ENCODE measurements around the gene WNT2.

Gene WNT2

DNA sequence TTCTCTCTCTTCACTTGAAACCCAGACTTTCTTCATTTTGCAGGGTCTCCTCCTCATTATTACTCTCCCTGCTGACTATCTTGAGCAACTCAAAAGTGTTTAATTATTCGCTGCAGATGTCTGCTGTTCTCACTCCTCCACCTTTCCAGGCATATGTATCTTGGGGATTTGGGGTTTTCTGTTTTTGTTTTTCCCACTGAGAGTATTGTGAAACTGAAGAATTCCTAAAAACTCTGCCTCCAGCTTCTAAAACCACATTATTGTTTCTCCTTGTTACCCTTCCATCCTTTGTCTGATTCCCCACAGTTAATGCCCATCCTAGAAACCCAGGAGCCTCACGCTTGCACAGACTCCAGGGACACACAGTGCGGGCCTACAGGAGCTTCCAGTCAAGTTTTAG, 51.3 kb downstream of the WNT2 start:
- no peaks in the 10 kb centered on the region for H3K4me1 ChIP-seq (ENCODE audit: control insufficient read depth, insufficient read depth, low read length, poor library complexity, severe bottlenecking)
- H3K27me3 ChIP-seq (replicated peaks; ENCODE audit: control insufficient read depth, insufficient read depth, low read length, poor library complexity, severe bottlenecking) = no peaks in the 10 kb centered on the region
- no peak overlapping the region for H3K4me3 ChIP-seq (ENCODE audit: insufficient read depth, low read depth, low read length, poor library complexity, severe bottlenecking)
- H3K36me3 ChIP-seq (ENCODE audit: control insufficient read depth, insufficient read depth, low read length) = no peaks in the 10 kb centered on the region
- no peaks in the 10 kb centered on the region for H3K9me3 ChIP-seq (ENCODE audit: control insufficient read depth, low read length)
- DNase-seq = no peak
- no peak overlapping the region for H3K27ac ChIP-seq (ENCODE audit: insufficient read depth, low read length, poor library complexity, severe bottlenecking)

DNA sequence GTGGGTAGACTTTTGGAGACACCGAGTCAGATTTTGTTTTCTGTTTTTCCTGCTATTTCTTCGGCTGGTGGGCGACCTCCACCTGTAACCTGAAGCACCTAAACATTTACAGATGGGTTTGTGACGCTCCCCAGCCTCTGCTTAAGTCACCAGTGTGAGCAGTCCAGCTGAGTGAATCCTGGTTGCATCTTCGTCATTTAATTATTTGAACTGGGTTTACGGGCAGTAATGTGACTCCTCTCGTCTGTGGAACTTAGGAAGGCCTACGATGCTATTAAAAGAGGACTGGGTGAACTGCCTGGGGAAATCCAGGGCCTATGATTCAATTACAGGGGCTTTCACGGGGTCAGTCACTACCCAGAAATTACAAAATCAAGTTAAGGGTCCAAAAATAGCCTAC, 52.5 kb downstream of the WNT2 start:
- DNase-seq = no peak
- Histone ChIP-seq H3K36me3 (ENCODE audit: control insufficient read depth, insufficient read depth, low read length) (no peaks in the 10 kb centered on the region), H3K4me1 (ENCODE audit: control insufficient read depth, insufficient read depth, low read length, poor library complexity, severe bottlenecking) (no peaks in the 10 kb centered on the region), H3K27ac (ENCODE audit: insufficient read depth, low read length, poor library complexity, severe bottlenecking) (no peak overlapping the region), H3K4me3 (ENCODE audit: insufficient read depth, low read depth, low read length, poor library complexity, severe bottlenecking) (no peak overlapping the region), H3K9me3 (ENCODE audit: control insufficient read depth, low read length) (no peaks in the 10 kb centered on the region), H3K27me3 (replicated peaks; ENCODE audit: control insufficient read depth, insufficient read depth, low read length, poor library complexity, severe bottlenecking) (no peaks in the 10 kb centered on the region)

DNA sequence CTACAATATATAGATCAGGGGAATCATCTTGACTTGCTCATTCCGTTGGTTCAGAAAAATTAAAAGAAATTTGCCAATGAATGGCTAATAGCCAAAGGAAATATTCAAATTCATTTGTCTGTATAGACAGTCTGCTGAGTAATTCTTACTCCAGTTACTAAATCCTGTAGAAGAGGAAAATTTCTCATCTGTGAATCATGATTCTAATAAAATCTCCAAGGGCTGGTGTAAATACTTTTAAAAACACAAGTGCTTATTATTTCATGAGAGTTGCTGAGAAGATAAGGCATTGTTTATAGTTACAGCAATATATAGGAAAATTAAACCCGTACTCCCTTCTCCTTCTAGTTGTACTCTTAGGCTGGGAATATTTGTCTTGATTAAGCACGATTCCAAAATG, 53.0 kb downstream of the WNT2 start:
- H3K27me3 ChIP-seq (replicated peaks; ENCODE audit: control insufficient read depth, insufficient read depth, low read length, poor library complexity, severe bottlenecking) = no peaks in the 10 kb centered on the region
- no peak overlapping the region for H3K4me3 ChIP-seq (ENCODE audit: insufficient read depth, low read depth, low read length, poor library complexity, severe bottlenecking)
- H3K4me1 ChIP-seq (ENCODE audit: control insufficient read depth, insufficient read depth, low read length, poor library complexity, severe bottlenecking) = no peaks in the 10 kb centered on the region
- H3K27ac ChIP-seq (ENCODE audit: insufficient read depth, low read length, poor library complexity, severe bottlenecking) = no peak overlapping the region
- H3K36me3 ChIP-seq (ENCODE audit: control insufficient read depth, insufficient read depth, low read length) = no peaks in the 10 kb centered on the region
- no peak for DNase-seq
- no peaks in the 10 kb centered on the region for H3K9me3 ChIP-seq (ENCODE audit: control insufficient read depth, low read length)

DNA sequence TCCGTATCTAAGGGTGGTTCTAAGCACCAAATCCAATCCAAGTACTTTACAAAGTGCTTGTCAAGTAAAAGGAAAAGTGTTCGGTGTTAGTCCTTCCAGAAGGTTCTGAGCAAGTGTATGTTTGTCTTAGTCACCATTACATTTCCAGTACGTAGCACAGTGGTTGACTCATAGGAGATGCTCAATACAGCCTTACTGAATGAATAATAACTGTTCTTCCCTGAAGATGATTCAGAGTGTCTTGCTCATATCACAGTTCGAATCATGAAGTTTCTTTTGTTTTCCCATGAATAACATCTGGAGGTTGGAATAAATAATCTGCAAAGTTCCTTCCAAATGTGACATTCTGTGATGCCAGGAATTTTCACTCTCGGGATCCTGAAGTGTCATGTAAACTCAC, 53.4 kb downstream of the WNT2 start:
- Histone ChIP-seq H3K27me3 (replicated peaks; ENCODE audit: control insufficient read depth, insufficient read depth, low read length, poor library complexity, severe bottlenecking) (no peaks in the 10 kb centered on the region), H3K9me3 (ENCODE audit: control insufficient read depth, low read length) (no peaks in the 10 kb centered on the region), H3K27ac (ENCODE audit: insufficient read depth, low read length, poor library complexity, severe bottlenecking) (no peak overlapping the region), H3K4me3 (ENCODE audit: insufficient read depth, low read depth, low read length, poor library complexity, severe bottlenecking) (no peak overlapping the region), H3K4me1 (ENCODE audit: control insufficient read depth, insufficient read depth, low read length, poor library complexity, severe bottlenecking) (no peaks in the 10 kb centered on the region), H3K36me3 (ENCODE audit: control insufficient read depth, insufficient read depth, low read length) (no peaks in the 10 kb centered on the region)
- DNase-seq = no peak

DNA sequence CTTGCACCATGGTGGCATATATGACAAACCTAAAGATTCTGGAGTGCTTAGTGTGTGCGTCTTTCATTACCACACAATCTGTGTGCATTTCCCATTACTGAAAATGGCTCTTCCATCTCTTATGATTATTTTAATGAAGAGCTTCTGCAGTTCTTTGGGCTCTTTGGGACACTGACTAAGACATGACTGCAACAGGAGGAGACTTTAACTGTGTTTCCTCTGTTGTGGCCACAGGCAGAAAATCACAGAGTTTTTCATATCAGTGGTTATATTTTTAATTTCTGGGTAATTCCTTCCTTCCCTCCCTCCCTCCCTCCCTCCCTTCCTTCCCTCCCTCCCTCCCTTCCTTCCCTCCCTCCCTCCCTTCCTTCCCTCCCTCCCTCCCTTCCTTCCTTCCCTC, 58.1 kb downstream of the WNT2 start:
- H3K9me3 ChIP-seq (ENCODE audit: control insufficient read depth, low read length) = no peaks in the 10 kb centered on the region
- no peaks in the 10 kb centered on the region for H3K4me1 ChIP-seq (ENCODE audit: control insufficient read depth, insufficient read depth, low read length, poor library complexity, severe bottlenecking)
- no peaks in the 10 kb centered on the region for H3K36me3 ChIP-seq (ENCODE audit: control insufficient read depth, insufficient read depth, low read length)
- DNase-seq = no peak
- no peak overlapping the region for H3K4me3 ChIP-seq (ENCODE audit: insufficient read depth, low read depth, low read length, poor library complexity, severe bottlenecking)
- no peaks in the 10 kb centered on the region for H3K27me3 ChIP-seq (replicated peaks; ENCODE audit: control insufficient read depth, insufficient read depth, low read length, poor library complexity, severe bottlenecking)
- no peak overlapping the region for H3K27ac ChIP-seq (ENCODE audit: insufficient read depth, low read length, poor library complexity, severe bottlenecking)

DNA sequence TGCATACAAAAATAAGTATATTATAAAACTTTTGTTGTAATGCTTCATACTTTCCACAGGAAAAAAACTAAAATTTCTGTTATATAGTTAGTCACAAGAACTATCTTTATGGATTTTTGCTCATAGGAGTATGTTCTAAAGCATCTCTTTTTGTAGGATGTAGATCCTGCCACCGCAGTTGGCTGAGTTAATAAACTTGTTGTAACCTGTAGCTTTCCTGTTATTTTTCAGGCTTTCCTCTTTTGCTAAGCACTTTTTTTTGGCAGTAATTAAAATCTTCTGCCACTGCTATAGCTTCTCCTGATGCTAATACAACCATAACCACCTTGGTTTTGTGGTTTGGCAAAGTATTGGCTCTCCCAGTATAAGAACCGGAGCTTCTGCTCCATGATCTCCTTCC, 60.3 kb downstream of the WNT2 start:
- Histone ChIP-seq H3K36me3 (ENCODE audit: control insufficient read depth, insufficient read depth, low read length) (no peaks in the 10 kb centered on the region), H3K4me1 (ENCODE audit: control insufficient read depth, insufficient read depth, low read length, poor library complexity, severe bottlenecking) (no peaks in the 10 kb centered on the region), H3K9me3 (ENCODE audit: control insufficient read depth, low read length) (no peaks in the 10 kb centered on the region), H3K27ac (ENCODE audit: insufficient read depth, low read length, poor library complexity, severe bottlenecking) (no peak overlapping the region), H3K4me3 (ENCODE audit: insufficient read depth, low read depth, low read length, poor library complexity, severe bottlenecking) (no peak overlapping the region), H3K27me3 (replicated peaks; ENCODE audit: control insufficient read depth, insufficient read depth, low read length, poor library complexity, severe bottlenecking) (no peaks in the 10 kb centered on the region)
- no peak for DNase-seq

DNA sequence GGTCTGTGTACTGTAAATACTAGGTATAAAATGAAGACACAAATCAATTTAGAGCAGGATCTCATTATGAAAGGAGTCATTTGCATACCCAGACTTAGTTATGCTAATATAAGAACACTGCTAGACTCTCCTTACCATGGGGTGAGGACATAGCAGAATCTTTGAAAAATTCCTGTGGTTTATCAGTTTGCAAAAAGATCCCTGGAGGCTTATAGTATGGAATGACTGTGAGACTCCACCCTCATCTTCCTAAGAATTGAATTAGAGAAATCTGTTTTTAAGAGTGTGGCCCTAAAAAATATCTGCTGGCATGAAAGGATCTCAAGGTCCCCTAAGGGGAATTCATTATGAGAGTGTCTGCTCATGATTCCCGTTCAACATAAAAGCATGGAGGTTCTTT, 63.2 kb downstream of the WNT2 start:
- H3K4me3 ChIP-seq (ENCODE audit: insufficient read depth, low read depth, low read length, poor library complexity, severe bottlenecking) = no peak overlapping the region
- H3K27me3 ChIP-seq (replicated peaks; ENCODE audit: control insufficient read depth, insufficient read depth, low read length, poor library complexity, severe bottlenecking) = no peaks in the 10 kb centered on the region
- H3K36me3 ChIP-seq (ENCODE audit: control insufficient read depth, insufficient read depth, low read length) = no peaks in the 10 kb centered on the region
- H3K9me3 ChIP-seq (ENCODE audit: control insufficient read depth, low read length) = no peaks in the 10 kb centered on the region
- H3K27ac ChIP-seq (ENCODE audit: insufficient read depth, low read length, poor library complexity, severe bottlenecking) = no peak overlapping the region
- DNase-seq = no peak
- H3K4me1 ChIP-seq (ENCODE audit: control insufficient read depth, insufficient read depth, low read length, poor library complexity, severe bottlenecking) = no peaks in the 10 kb centered on the region

DNA sequence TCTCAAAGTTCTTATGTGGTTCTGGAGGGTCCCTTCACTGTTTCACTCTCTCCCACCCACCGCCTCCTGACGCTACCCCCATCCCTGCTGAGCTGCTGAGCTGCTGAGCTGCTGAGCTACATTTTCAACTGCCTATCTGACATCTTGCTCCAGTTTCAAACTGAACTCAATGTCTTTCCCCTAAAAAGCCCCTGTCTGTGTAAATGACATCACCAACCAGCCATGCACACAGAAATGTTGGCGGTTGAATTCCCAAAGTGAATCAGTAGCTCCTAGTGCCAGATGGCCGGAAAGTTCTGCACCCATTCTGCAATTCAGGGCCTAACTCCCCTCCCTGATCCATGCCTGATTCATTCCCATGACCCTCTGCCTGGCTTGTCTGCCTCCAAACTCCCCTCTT, 71.2 kb downstream of the WNT2 start:
- no peaks in the 10 kb centered on the region for H3K36me3 ChIP-seq (ENCODE audit: control insufficient read depth, insufficient read depth, low read length)
- no peak for DNase-seq
- H3K4me1 ChIP-seq (ENCODE audit: control insufficient read depth, insufficient read depth, low read length, poor library complexity, severe bottlenecking) = no peaks in the 10 kb centered on the region
- H3K27me3 ChIP-seq (replicated peaks; ENCODE audit: control insufficient read depth, insufficient read depth, low read length, poor library complexity, severe bottlenecking) = no peaks in the 10 kb centered on the region
- H3K9me3 ChIP-seq (ENCODE audit: control insufficient read depth, low read length) = no peaks in the 10 kb centered on the region
- no peak overlapping the region for H3K4me3 ChIP-seq (ENCODE audit: insufficient read depth, low read depth, low read length, poor library complexity, severe bottlenecking)
- no peak overlapping the region for H3K27ac ChIP-seq (ENCODE audit: insufficient read depth, low read length, poor library complexity, severe bottlenecking)

DNA sequence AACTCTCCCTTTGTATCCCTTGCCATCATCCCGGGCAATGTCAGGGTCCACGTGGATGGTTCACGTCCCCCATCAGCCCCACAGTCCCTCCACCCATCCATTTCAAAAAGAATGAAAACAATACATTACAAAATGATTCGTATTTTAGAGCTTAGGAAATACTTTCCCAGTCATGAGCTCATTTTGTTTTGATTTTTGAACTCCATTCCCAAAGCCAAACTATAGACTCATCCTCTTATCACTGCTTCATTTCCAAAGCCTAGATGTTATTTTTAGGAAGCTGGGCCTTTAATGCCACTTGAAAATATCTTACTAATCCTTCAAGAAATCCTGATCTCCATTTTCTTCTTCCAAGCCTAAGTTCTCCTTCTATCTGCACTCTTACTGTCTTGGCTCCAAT, 72.1 kb downstream of the WNT2 start:
- DNase-seq = no peak
- H3K36me3 ChIP-seq (ENCODE audit: control insufficient read depth, insufficient read depth, low read length) = no peaks in the 10 kb centered on the region
- H3K4me1 ChIP-seq (ENCODE audit: control insufficient read depth, insufficient read depth, low read length, poor library complexity, severe bottlenecking) = no peaks in the 10 kb centered on the region
- no peak overlapping the region for H3K4me3 ChIP-seq (ENCODE audit: insufficient read depth, low read depth, low read length, poor library complexity, severe bottlenecking)
- no peak overlapping the region for H3K27ac ChIP-seq (ENCODE audit: insufficient read depth, low read length, poor library complexity, severe bottlenecking)
- H3K27me3 ChIP-seq (replicated peaks; ENCODE audit: control insufficient read depth, insufficient read depth, low read length, poor library complexity, severe bottlenecking) = no peaks in the 10 kb centered on the region
- no peaks in the 10 kb centered on the region for H3K9me3 ChIP-seq (ENCODE audit: control insufficient read depth, low read length)

DNA sequence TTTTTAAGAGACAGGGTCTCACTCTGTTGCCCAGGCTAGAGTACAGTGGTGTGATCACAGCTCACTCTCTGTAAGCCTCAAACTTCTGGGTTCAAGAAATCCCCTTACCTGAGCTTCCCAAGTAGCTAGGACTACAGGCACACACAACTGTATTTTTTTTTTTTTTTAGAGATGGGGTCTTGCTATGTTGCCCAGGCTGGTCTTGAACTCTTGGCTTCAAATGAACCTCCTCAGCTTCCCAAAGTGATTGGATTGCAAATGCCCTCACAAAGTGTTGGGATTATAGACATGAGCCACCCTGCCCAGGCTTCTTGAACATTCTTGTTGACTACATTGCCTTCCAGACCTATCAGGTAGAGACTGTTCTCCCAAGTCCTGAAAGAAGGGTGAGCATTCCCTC, 72.6 kb downstream of the WNT2 start:
- DNase-seq = no peak
- Histone ChIP-seq H3K4me3 (ENCODE audit: insufficient read depth, low read depth, low read length, poor library complexity, severe bottlenecking) (no peak overlapping the region), H3K4me1 (ENCODE audit: control insufficient read depth, insufficient read depth, low read length, poor library complexity, severe bottlenecking) (no peaks in the 10 kb centered on the region), H3K36me3 (ENCODE audit: control insufficient read depth, insufficient read depth, low read length) (no peaks in the 10 kb centered on the region), H3K9me3 (ENCODE audit: control insufficient read depth, low read length) (no peaks in the 10 kb centered on the region), H3K27me3 (replicated peaks; ENCODE audit: control insufficient read depth, insufficient read depth, low read length, poor library complexity, severe bottlenecking) (no peaks in the 10 kb centered on the region), H3K27ac (ENCODE audit: insufficient read depth, low read length, poor library complexity, severe bottlenecking) (no peak overlapping the region)

DNA sequence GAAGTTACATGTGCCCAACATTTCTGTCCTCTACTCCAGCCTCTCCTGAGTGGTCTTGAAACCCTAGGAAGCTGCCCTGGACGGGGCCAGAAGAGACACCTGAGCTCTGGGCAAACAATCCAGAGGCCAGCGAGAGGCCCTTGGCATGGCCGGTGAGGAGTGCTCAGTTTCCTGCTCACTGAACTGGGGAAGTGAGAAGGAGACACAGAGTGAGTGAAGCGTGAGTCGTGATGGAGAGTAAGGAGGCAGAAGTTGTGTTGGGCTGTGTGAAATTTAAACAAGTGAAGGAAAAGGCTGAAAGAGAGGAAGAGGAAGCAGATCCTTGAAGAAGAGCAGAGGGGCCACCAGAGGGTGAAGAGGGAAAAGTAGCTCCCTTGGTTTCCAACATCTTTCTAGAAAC, 73.2 kb downstream of the WNT2 start:
- no peaks in the 10 kb centered on the region for H3K9me3 ChIP-seq (ENCODE audit: control insufficient read depth, low read length)
- no peak overlapping the region for H3K27ac ChIP-seq (ENCODE audit: insufficient read depth, low read length, poor library complexity, severe bottlenecking)
- no peaks in the 10 kb centered on the region for H3K4me1 ChIP-seq (ENCODE audit: control insufficient read depth, insufficient read depth, low read length, poor library complexity, severe bottlenecking)
- no peaks in the 10 kb centered on the region for H3K27me3 ChIP-seq (replicated peaks; ENCODE audit: control insufficient read depth, insufficient read depth, low read length, poor library complexity, severe bottlenecking)
- no peaks in the 10 kb centered on the region for H3K36me3 ChIP-seq (ENCODE audit: control insufficient read depth, insufficient read depth, low read length)
- no peak for DNase-seq
- no peak overlapping the region for H3K4me3 ChIP-seq (ENCODE audit: insufficient read depth, low read depth, low read length, poor library complexity, severe bottlenecking)
